Liver (tissue), 9 donors: Measurements from ENCODE around the gene OLFML2A. TPM values are rescaled to one million over a fixed set of nuclear protein-coding genes. Genes with fewer than 3 reads are reported as not detected.

ENCODE experiments used
- DNase-seq: peaks from one replicate; pipeline ENCODE4 v3.0.0-alpha.2; 2017; ENCODE audit warnings: low spot score
- H3K27ac ChIP-seq, 2 donors: one replicate each; pipeline ENCODE4 v1.7.0; 2013; ENCODE audit warnings: inconsistent platforms in 2 of 2, low read length in 2 of 2, control low read depth in 1 of 2, low read depth in 1 of 2, mild to moderate bottlenecking in 1 of 2
- H3K27me3 ChIP-seq, 4 donors: one replicate each; pipeline versions ENCODE4 v1.6.1 to v1.7.0; 2013; ENCODE audit warnings: low read length in 3 of 4, inconsistent platforms in 1 of 4, mild to moderate bottlenecking in 1 of 4, moderate library complexity in 1 of 4; ENCODE audit not compliant: control insufficient read depth in 4 of 4, insufficient read depth in 4 of 4
- H3K36me3 ChIP-seq, 4 donors: one replicate each; pipeline versions ENCODE4 v1.6.1 to v1.7.0; 2013; ENCODE audit warnings: low read length in 3 of 4, mild to moderate bottlenecking in 3 of 4, low read depth in 1 of 4, moderate library complexity in 1 of 4; ENCODE audit not compliant: control insufficient read depth in 4 of 4, insufficient read depth in 3 of 4
- H3K4me1 ChIP-seq, 4 donors: one replicate each; pipeline versions ENCODE4 v1.6.1 to v1.7.0; 2013; ENCODE audit warnings: low read length in 3 of 4, mild to moderate bottlenecking in 3 of 4, moderate library complexity in 1 of 4; ENCODE audit not compliant: control insufficient read depth in 4 of 4, insufficient read depth in 4 of 4
- H3K4me3 ChIP-seq, 3 donors: one replicate each; pipeline versions ENCODE4 v1.6.1 to v1.7.0; 2013; ENCODE audit warnings: low read length in 3 of 3, control low read depth in 1 of 3, low read depth in 1 of 3, mild to moderate bottlenecking in 1 of 3
- H3K9ac ChIP-seq, 2 donors: one replicate each; pipeline ENCODE4 v1.7.0; 2013; ENCODE audit warnings: low read length in 2 of 2, mild to moderate bottlenecking in 2 of 2, moderate library complexity in 2 of 2, control low read depth in 1 of 2, low read depth in 1 of 2
- H3K9me3 ChIP-seq, 4 donors: one replicate each; pipeline versions ENCODE4 v1.6.1 to v1.7.0; 2013; ENCODE audit warnings: low read length in 3 of 4; ENCODE audit not compliant: control insufficient read depth in 4 of 4
- EGR1 ChIP-seq, 2 donors: IDR thresholded peaks; 2 replicates each; pipeline ENCODE4 v1.6.1; 2016 to 2018; ENCODE audit warnings: antibody characterized with exemption in 2 of 2, low read depth in 2 of 2
- FOXA1 ChIP-seq: IDR thresholded peaks from 2 replicates; pipeline ENCODE4 v1.6.1; 2016; ENCODE audit warnings: antibody characterized with exemption
- GABPA ChIP-seq, 2 donors: IDR thresholded peaks in 1 of 2; conservative IDR thresholded peaks in 1 of 2; 2 replicates each; pipeline ENCODE4 v1.6.1; 2016; ENCODE audit warnings: antibody characterized with exemption in 2 of 2, mild to moderate bottlenecking in 1 of 2, moderate library complexity in 1 of 2
- HNF4A ChIP-seq, 2 donors: conservative IDR thresholded peaks; 2 replicates each; pipeline ENCODE4 v1.6.1; 2016; ENCODE audit warnings: antibody characterized with exemption in 2 of 2, mild to moderate bottlenecking in 2 of 2
- HNF4G ChIP-seq: IDR thresholded peaks from 2 replicates; pipeline ENCODE4 v1.6.1; 2016; ENCODE audit warnings: antibody characterized with exemption
- JUND ChIP-seq, 2 donors: IDR thresholded peaks; 2 replicates each; pipeline ENCODE4 v1.6.1; 2016; ENCODE audit warnings: antibody characterized with exemption in 2 of 2
- RAD21 ChIP-seq, 2 donors: IDR thresholded peaks; 2 replicates each; pipeline ENCODE4 v1.6.1; 2016; ENCODE audit warnings: antibody characterized with exemption in 2 of 2, mild to moderate bottlenecking in 2 of 2
- RXRA ChIP-seq, 2 donors: IDR thresholded peaks; 2 replicates each; pipeline ENCODE4 v1.6.1; 2017 to 2018; ENCODE audit warnings: antibody characterized with exemption in 2 of 2, mild to moderate bottlenecking in 1 of 2
- YY1 ChIP-seq: IDR thresholded peaks from 2 replicates; pipeline ENCODE4 v1.6.1; 2016; ENCODE audit warnings: antibody characterized with exemption, mild to moderate bottlenecking
- WGBS: extraction: QIAGEN DNeasy Blood & Tissue Kit; methylation state at CpG from one replicate; pipeline ENCODE4 v1.1.7; 2013; 5-methylcytosine and 5-hydroxymethylcytosine counted together
- polyA plus RNA-seq, 2 donors: library from polyadenylated mRNA; stranded (reverse) in 1 of 2; unstranded in 1 of 2; fragments of 200-250 nt in 1 of 2; fragments of >200 nt in 1 of 2; fragmentation: Nextera tagmentation in 1 of 2; extraction: Ambion mirVana in 1 of 2; gene quantifications; one replicate each; pipeline versions ENCODE4 v1.2.1 to v1.2.3, GENCODE V29; 2013 to 2015
- total RNA-seq, 2 donors: library from RNA; depleted of rRNA; stranded (reverse); fragments of >200 nt; gene quantifications; one replicate each; pipeline ENCODE4 v1.2.3, GENCODE V29; 2014
- TF ChIP-seq, protein P1 (sequence below): IDR thresholded peaks from 2 replicates; pipeline ENCODE4 v1.6.1; 2016; ENCODE audit warnings: antibody characterized with exemption
- TF ChIP-seq, protein P2 (sequence below): IDR thresholded peaks from 2 replicates; pipeline ENCODE4 v1.6.1; 2016; ENCODE audit warnings: antibody characterized with exemption
- TF ChIP-seq, protein P3 (sequence below): IDR thresholded peaks from 2 replicates; pipeline ENCODE4 v1.6.1; 2016; ENCODE audit warnings: antibody characterized with exemption
- TF ChIP-seq, protein P4 (sequence below): IDR thresholded peaks from 2 replicates; pipeline ENCODE4 v1.6.1; 2016; ENCODE audit warnings: antibody characterized with exemption, mild to moderate bottlenecking
- TF ChIP-seq, protein P5 (sequence below): fragments of 150-350 bp; IDR thresholded peaks from 2 replicates; pipeline ENCODE4 v1.5.1; 2017; ENCODE audit warnings: improper control_type of control experiment, low read depth, low read length; ENCODE audit not compliant: missing input control
- donor health status: healthy.
- donor health status: healthy.
- donor health status: healthy.
- donor health status: healthy.
- donor health status: healthy.

Gene OLFML2A
- total and polyA plus RNA-seq, 4 donors: 0.15 to 1.1 (median 0.53) TPM

DNA sequence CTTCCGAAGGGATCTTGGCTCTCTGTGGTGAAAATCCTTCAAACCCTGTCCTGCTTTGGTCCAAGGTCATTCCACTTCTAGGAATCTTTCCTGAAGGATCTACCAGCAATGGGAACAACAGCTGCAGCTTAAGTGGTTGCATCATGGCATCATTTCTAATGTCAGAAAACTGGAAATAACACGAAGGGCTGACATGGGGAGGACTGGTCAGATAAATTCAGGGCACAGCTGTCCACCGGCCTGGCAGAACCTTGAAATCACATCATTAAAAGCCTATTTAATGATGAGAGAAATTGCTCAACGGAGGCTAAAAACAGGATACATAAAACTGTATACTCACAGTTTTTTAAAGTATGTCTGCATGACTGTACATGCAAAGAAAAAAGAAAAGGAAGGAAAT, 28.3 kb downstream of the OLFML2A start (continued):
- TF ChIP-seq, protein P1, sequence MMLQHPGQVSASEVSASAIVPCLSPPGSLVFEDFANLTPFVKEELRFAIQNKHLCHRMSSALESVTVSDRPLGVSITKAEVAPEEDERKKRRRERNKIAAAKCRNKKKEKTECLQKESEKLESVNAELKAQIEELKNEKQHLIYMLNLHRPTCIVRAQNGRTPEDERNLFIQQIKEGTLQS: no peak
- TF ChIP-seq, protein P2, sequence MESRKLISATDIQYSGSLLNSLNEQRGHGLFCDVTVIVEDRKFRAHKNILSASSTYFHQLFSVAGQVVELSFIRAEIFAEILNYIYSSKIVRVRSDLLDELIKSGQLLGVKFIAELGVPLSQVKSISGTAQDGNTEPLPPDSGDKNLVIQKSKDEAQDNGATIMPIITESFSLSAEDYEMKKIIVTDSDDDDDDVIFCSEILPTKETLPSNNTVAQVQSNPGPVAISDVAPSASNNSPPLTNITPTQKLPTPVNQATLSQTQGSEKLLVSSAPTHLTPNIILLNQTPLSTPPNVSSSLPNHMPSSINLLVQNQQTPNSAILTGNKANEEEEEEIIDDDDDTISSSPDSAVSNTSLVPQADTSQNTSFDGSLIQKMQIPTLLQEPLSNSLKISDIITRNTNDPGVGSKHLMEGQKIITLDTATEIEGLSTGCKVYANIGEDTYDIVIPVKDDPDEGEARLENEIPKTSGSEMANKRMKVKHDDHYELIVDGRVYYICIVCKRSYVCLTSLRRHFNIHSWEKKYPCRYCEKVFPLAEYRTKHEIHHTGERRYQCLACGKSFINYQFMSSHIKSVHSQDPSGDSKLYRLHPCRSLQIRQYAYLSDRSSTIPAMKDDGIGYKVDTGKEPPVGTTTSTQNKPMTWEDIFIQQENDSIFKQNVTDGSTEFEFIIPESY: no peak

- Histone ChIP-seq H3K27me3 (no peaks in the 10 kb centered on the region), H3K4me3 (no peak overlapping the region), H3K9me3 (no peaks in the 10 kb centered on the region), H3K27ac (no peak overlapping the region), H3K4me1 (no peaks in the 10 kb centered on the region), H3K36me3 (no peaks in the 10 kb centered on the region), H3K9ac (no peak overlapping the region)
- TF ChIP-seq GABPA (IDR thresholded peaks at IDR 0.05 in 1 of 2, conservative IDR thresholded peaks at IDR 0.05 in 1 of 2): no peak
- TF ChIP-seq JUND (IDR thresholded peaks at IDR 0.05): no peak
- TF ChIP-seq HNF4A (conservative IDR thresholded peaks at IDR 0.05): no peak
- TF ChIP-seq, protein P3, sequence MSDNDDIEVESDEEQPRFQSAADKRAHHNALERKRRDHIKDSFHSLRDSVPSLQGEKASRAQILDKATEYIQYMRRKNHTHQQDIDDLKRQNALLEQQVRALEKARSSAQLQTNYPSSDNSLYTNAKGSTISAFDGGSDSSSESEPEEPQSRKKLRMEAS: no peak
- no peak for TF ChIP-seq EGR1 (IDR thresholded peaks at IDR 0.05; ENCODE audit: low read depth in 2 of 2)
- TF ChIP-seq, protein P4, sequence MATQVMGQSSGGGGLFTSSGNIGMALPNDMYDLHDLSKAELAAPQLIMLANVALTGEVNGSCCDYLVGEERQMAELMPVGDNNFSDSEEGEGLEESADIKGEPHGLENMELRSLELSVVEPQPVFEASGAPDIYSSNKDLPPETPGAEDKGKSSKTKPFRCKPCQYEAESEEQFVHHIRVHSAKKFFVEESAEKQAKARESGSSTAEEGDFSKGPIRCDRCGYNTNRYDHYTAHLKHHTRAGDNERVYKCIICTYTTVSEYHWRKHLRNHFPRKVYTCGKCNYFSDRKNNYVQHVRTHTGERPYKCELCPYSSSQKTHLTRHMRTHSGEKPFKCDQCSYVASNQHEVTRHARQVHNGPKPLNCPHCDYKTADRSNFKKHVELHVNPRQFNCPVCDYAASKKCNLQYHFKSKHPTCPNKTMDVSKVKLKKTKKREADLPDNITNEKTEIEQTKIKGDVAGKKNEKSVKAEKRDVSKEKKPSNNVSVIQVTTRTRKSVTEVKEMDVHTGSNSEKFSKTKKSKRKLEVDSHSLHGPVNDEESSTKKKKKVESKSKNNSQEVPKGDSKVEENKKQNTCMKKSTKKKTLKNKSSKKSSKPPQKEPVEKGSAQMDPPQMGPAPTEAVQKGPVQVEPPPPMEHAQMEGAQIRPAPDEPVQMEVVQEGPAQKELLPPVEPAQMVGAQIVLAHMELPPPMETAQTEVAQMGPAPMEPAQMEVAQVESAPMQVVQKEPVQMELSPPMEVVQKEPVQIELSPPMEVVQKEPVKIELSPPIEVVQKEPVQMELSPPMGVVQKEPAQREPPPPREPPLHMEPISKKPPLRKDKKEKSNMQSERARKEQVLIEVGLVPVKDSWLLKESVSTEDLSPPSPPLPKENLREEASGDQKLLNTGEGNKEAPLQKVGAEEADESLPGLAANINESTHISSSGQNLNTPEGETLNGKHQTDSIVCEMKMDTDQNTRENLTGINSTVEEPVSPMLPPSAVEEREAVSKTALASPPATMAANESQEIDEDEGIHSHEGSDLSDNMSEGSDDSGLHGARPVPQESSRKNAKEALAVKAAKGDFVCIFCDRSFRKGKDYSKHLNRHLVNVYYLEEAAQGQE: no peak
- TF ChIP-seq, protein P2: no peak
- no peak for TF ChIP-seq HNF4G
- 92% methylated on average over 12 of the region's 12 CpGs for WGBS
- no peak for DNase-seq
Observed at GRCh38 chr9:124808246-124808956, 31.5 kb downstream of the OLFML2A start.

DNA sequence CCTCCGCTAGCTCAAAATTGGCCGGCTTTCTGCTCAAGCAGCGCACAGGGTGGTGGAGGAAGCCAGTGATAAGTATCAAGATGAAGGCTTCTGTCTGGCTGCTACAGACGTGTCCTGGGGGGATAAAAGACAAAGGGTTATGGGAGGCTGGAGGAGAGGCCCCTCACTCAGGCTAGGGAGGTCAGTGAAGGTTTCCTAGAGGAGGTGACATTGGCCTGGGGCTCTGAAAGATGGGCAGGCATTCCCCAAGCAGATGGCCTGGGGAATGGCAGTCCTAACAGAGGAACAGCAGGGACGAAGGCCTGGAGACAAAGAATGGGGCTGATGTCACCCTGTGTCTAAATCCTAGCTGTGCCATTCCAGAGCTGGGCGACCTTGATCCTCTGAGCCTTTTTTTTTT, 32.3 kb downstream of the OLFML2A start:
- H3K4me3 ChIP-seq: no peak overlapping the region
- H3K4me1 ChIP-seq: no peaks in the 10 kb centered on the region
- no peak overlapping the region for H3K27ac ChIP-seq
- H3K36me3 ChIP-seq: no peaks in the 10 kb centered on the region
- DNase-seq: no peak
- no peak overlapping the region for H3K9ac ChIP-seq
- WGBS: 95% methylated on average over 6 of the region's 6 CpGs
- H3K9me3 ChIP-seq: no peaks in the 10 kb centered on the region
- H3K27me3 ChIP-seq: no peaks in the 10 kb centered on the region
- no peak for TF ChIP-seq YY1
- TF ChIP-seq, protein P5, sequence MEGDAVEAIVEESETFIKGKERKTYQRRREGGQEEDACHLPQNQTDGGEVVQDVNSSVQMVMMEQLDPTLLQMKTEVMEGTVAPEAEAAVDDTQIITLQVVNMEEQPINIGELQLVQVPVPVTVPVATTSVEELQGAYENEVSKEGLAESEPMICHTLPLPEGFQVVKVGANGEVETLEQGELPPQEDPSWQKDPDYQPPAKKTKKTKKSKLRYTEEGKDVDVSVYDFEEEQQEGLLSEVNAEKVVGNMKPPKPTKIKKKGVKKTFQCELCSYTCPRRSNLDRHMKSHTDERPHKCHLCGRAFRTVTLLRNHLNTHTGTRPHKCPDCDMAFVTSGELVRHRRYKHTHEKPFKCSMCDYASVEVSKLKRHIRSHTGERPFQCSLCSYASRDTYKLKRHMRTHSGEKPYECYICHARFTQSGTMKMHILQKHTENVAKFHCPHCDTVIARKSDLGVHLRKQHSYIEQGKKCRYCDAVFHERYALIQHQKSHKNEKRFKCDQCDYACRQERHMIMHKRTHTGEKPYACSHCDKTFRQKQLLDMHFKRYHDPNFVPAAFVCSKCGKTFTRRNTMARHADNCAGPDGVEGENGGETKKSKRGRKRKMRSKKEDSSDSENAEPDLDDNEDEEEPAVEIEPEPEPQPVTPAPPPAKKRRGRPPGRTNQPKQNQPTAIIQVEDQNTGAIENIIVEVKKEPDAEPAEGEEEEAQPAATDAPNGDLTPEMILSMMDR: no peak
- TF ChIP-seq, protein P4: no peak
- TF ChIP-seq EGR1 (IDR thresholded peaks at IDR 0.05; ENCODE audit: low read depth in 2 of 2): no peak
- TF ChIP-seq, protein P3: no peak
- TF ChIP-seq FOXA1: no peak
- no peak for TF ChIP-seq RXRA (IDR thresholded peaks at IDR 0.05)
- TF ChIP-seq GABPA (IDR thresholded peaks at IDR 0.05 in 1 of 2, conservative IDR thresholded peaks at IDR 0.05 in 1 of 2): no peak
- TF ChIP-seq RAD21 (IDR thresholded peaks at IDR 0.05): no peak
